OCI-LY3 (cell line): ENCODE results near the gene LRRC53.

Experiments used
- H2AFZ ChIP-seq: fragments of 200-600, 300-600 bp; shearing (Covaris generic); 2 replicates; pipeline ENCODE4 v1.6.0; 2014; ENCODE audit warnings: antibody characterized with exemption, low read depth, low read length
- H3K27ac ChIP-seq: fragments of 200-600, 300-600 bp; sonication (generic); 2 replicates; pipeline ENCODE4 v1.5.1; 2014; ENCODE audit warnings: mild to moderate bottlenecking, low read length, moderate library complexity, mixed read lengths
- H3K27me3 ChIP-seq: fragments of 200-600, 300-600 bp; sonication (generic); 2 replicates; pipeline ENCODE4 v1.6.1; 2014; ENCODE audit warnings: low read depth, low read length, mixed read lengths
- H3K36me3 ChIP-seq: fragments of 200-600, 300-600 bp; sonication (generic); replicated peaks from 2 replicates; pipeline ENCODE3; 2014; ENCODE audit warnings: low read depth, low read length, mixed read lengths
- H3K4me1 ChIP-seq: fragments of 300-600, 200-600 bp; sonication (generic); 2 replicates; pipeline ENCODE4 v1.6.1; 2014; ENCODE audit warnings: low read length, mixed read lengths
- H3K4me2 ChIP-seq: fragments of 200-600, 300-600 bp; sonication (generic); 2 replicates; pipeline ENCODE4 v1.6.1; 2014; ENCODE audit warnings: low read length, mixed read lengths
- H3K4me3 ChIP-seq: fragments of 300-600, 200-600 bp; sonication (generic); 2 replicates; pipeline ENCODE4 v1.5.1; 2014; ENCODE audit warnings: antibody characterized with exemption, mild to moderate bottlenecking, low read length, moderate library complexity
- H3K79me2 ChIP-seq: fragments of 300-600, 200-600 bp; shearing (Covaris generic); 2 replicates; pipeline ENCODE4 v1.6.1; 2014; ENCODE audit warnings: mild to moderate bottlenecking, low read length, mixed read lengths
- H3K9ac ChIP-seq: fragments of 300-600, 200-600 bp; shearing (Covaris generic); 2 replicates; pipeline ENCODE4 v1.6.0; 2014; ENCODE audit warnings: mild to moderate bottlenecking, low read length, moderate library complexity
- H3K9me3 ChIP-seq: fragments of 200-600, 300-600 bp; shearing (Covaris generic); 2 replicates; pipeline ENCODE4 v1.6.1; 2014; ENCODE audit warnings: low read length, mixed read lengths; ENCODE audit not compliant: insufficient read depth
- H4K20me1 ChIP-seq: fragments of 200-600, 300-600 bp; sonication (generic); 2 replicates; pipeline ENCODE4 v1.6.1; 2016; ENCODE audit warnings: low read length, mixed read lengths; ENCODE audit not compliant: insufficient read depth
- EZH2phosphoT487 ChIP-seq: fragments of 200-600 bp; shearing (Covaris generic); IDR thresholded peaks from 2 replicates; pipeline ENCODE4 v1.6.1; 2018; ENCODE audit warnings: antibody characterized with exemption, mixed run types, low read depth
- TF ChIP-seq, protein P1 (sequence below): fragments of 200-600, 300-600 bp; sonication (generic); IDR thresholded peaks from 2 replicates; pipeline ENCODE4 v1.5.1; 2014; ENCODE audit warnings: antibody characterized with exemption, low read length, low read depth

LRRC53 gene

DNA sequence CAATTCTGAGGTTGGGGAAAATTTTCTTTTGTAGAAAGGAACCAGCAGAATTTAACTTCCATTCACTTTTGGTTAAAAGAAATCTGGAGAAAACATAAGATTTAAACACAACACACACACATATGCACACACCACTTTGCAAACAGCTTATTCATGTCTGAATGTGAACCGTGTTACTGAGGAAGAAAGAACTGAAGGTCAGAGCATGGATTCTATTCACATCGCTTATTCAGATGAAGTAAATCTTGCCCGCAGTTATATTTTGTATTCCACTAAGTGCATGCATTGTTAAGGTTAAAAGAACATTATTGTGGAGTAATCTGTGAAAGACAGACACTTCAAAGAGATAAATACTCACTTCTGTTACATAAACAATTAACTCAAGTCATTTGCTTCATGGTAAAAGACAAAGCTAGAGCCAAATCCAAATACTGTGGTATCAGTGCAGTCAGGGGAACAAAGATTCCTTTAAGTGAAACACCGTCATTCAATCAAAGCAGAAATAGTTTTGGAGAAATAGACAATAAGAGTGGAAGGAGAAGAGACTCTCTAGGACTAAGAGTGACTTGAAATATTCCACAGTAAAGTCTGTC, 82.0 kb downstream of the LRRC53 start:
- Histone ChIP-seq H3K9ac (no peak overlapping the region), H3K27me3 (no peaks in the 10 kb centered on the region), H3K79me2 (no peaks in the 10 kb centered on the region), H3K27ac (no peak overlapping the region), H3K4me3 (no peak overlapping the region), H2AFZ (no peak overlapping the region), H3K9me3 (no peaks in the 10 kb centered on the region), H3K4me1 (peaks cover under 1% of the 10 kb centered on the region; the same call in 1 of the 2 replicates), H4K20me1 (no peaks in the 10 kb centered on the region), H3K4me2 (no peak overlapping the region), H3K36me3 (no peaks in the 10 kb centered on the region)
- TF ChIP-seq, protein P1, sequence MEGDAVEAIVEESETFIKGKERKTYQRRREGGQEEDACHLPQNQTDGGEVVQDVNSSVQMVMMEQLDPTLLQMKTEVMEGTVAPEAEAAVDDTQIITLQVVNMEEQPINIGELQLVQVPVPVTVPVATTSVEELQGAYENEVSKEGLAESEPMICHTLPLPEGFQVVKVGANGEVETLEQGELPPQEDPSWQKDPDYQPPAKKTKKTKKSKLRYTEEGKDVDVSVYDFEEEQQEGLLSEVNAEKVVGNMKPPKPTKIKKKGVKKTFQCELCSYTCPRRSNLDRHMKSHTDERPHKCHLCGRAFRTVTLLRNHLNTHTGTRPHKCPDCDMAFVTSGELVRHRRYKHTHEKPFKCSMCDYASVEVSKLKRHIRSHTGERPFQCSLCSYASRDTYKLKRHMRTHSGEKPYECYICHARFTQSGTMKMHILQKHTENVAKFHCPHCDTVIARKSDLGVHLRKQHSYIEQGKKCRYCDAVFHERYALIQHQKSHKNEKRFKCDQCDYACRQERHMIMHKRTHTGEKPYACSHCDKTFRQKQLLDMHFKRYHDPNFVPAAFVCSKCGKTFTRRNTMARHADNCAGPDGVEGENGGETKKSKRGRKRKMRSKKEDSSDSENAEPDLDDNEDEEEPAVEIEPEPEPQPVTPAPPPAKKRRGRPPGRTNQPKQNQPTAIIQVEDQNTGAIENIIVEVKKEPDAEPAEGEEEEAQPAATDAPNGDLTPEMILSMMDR: no peak
- no peak for TF ChIP-seq EZH2phosphoT487

DNA sequence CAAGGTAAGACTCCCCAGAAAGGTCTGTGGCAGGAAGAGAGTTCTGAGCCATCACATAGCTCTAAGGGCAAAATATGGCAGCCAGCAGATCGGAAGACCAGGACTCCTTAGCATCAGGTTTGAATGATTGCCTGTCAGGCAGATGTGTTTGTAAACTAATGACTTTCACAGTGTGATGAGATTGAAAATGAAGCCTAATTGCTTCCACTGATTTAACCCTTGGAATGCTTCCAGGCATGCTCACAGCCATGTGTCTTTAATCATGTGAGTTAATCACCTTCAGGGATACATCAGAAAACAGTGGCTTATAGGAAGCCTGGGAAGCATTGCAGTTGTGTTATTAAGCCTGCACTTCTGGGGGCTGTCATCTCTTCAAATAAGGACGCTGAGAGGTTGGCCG, 82.8 kb downstream of the LRRC53 start:
- TF ChIP-seq EZH2phosphoT487: no peak
- TF ChIP-seq, protein P1: no peak
- Histone ChIP-seq H3K27me3 (no peaks in the 10 kb centered on the region), H2AFZ (no peak overlapping the region), H3K79me2 (no peaks in the 10 kb centered on the region), H3K9ac (no peak overlapping the region), H3K4me1 (no peaks in the 10 kb centered on the region), H4K20me1 (no peaks in the 10 kb centered on the region), H3K27ac (no peak overlapping the region), H3K9me3 (no peaks in the 10 kb centered on the region), H3K4me2 (no peak overlapping the region), H3K4me3 (no peak overlapping the region), H3K36me3 (no peaks in the 10 kb centered on the region)

DNA sequence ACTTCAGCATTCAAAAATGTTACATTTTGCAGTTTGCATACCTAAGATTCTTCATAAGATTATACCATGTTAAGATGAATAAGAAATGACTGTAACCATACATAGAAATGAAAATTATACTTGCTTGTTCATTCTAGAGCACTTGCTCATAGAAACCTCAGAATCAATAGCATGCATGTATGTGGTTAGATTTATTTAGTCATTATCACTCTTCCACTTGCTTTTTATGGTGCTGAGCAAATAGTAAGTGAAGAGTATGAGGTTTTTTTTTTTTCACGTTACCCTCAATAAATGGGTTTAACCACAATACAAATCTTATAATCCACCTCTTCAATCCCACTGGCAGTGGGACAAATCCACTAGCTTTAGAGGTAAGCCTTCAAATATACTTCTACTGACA, 84.7 kb downstream of the LRRC53 start:
- Histone ChIP-seq H4K20me1 (no peaks in the 10 kb centered on the region), H3K9ac (no peak overlapping the region), H3K27ac (no peak overlapping the region), H3K4me2 (no peak overlapping the region), H3K4me1 (no peaks in the 10 kb centered on the region), H3K4me3 (no peak overlapping the region), H3K9me3 (no peaks in the 10 kb centered on the region), H2AFZ (no peak overlapping the region), H3K27me3 (no peaks in the 10 kb centered on the region), H3K79me2 (no peaks in the 10 kb centered on the region), H3K36me3 (no peaks in the 10 kb centered on the region)
- TF ChIP-seq, protein P1: no peak
- no peak for TF ChIP-seq EZH2phosphoT487

DNA sequence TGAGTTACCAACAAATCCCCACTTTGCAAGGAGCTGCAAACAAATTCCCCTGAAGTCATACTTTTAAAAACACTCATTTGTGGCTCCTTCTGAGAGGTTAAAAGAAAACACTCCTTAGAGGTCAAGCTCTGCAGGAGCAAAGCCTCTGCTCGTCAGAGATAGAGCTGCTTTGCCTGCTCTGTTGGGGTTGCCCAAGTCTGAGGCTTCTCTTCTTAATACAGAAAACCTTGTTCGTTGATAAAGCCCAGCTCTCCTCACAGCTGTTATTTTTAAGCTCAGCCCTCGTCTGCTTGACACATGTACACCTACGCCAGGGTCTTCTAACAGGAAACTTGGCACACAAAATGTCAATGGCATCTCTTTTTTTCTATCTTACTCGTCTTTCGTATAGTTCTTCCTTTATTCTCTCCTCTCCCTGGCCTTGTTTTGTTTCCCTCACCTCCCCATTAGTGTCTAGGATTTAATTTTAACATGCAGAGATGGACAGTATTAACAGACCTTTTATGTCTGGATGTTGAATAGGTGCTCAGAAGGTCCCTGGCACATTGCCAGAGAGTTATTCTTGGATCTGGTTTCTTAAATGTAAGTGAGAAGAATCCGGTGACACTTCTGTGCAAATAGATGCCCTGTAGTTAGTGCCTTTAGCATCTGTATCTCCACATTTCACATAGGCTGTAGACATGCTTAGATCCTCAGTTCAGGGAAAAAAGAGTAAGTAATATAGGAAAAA, 86.0 kb downstream of the LRRC53 start:
- Histone ChIP-seq H3K4me3 (no peak overlapping the region), H3K36me3 (no peaks in the 10 kb centered on the region), H2AFZ (no peak overlapping the region), H3K9ac (no peak overlapping the region), H3K9me3 (no peaks in the 10 kb centered on the region), H3K27ac (no peak overlapping the region), H3K27me3 (no peaks in the 10 kb centered on the region), H4K20me1 (no peaks in the 10 kb centered on the region), H3K4me1 (no peaks in the 10 kb centered on the region), H3K4me2 (no peak overlapping the region), H3K79me2 (no peaks in the 10 kb centered on the region)
- TF ChIP-seq, protein P1: no peak
- no peak for TF ChIP-seq EZH2phosphoT487
